HCT116 (cell line): Measurements from ENCODE around the gene SPOPL. TPM values are rescaled to one million over a fixed set of nuclear protein-coding genes. Genes with fewer than 3 reads are reported as not detected.

Experiments
- ATAC-seq: fragments of 200-7000 bp; cut with Tn5 transposase; 2 replicates; pipeline ENCODE4 v1.9.1; 2020; ENCODE audit warnings: mild to moderate bottlenecking, moderate library complexity
- BruUV-seq: library from RNA; stranded (reverse); fragments of 400-500 nt; replicated peaks from 2 replicates; lab custom pipeline; 2021; lab: Mats Ljungman, UMichigan
- CTCF ChIA-PET: fragments of 300-600 bp; sonication (Branson Sonifier 250); formaldehyde crosslinking; loops from one replicate; lab custom pipeline; 2021; ENCODE audit warnings: antibody characterized with exemption; lab: Charles Lee
- POLR2A ChIA-PET: fragments of 300-600, 350-600 bp; sonication (Branson Sonifier 250); formaldehyde crosslinking; loops from one replicate; lab custom pipeline; 2021; ENCODE audit warnings: antibody characterized with exemption; lab: Charles Lee
- RAD21 ChIA-PET, 2 experiments: fragments of 300-600 bp; sonication (Branson Sonifier 250); formaldehyde crosslinking; loops; one replicate each; lab custom pipeline; 2023; ENCODE audit warnings: low total read pairs in 2 of 2; ENCODE audit not compliant: uncharacterized antibody in 2 of 2, unreplicated experiment in 2 of 2, low non-redundant PET in 1 of 2; lab: Charles Lee
- DNase-seq: peaks from one replicate; pipeline ENCODE4 v3.0.0-alpha.2; 2010; ENCODE audit warnings: low read depth, low spot score
- H2AFZ ChIP-seq: fragments of 200-600 bp; shearing (Covaris generic), sonication (generic); 2 replicates; pipeline ENCODE4 v1.6.1; 2017; ENCODE audit warnings: low read depth, mixed run types, mixed read lengths, antibody characterized with exemption, low read length; ENCODE audit not compliant: poor library complexity, severe bottlenecking
- H3K27ac ChIP-seq: 2 replicates; pipeline ENCODE4 v1.5.1; 2012; ENCODE audit warnings: low read depth, low read length
- H3K27me3 ChIP-seq: fragments of 200-600 bp; sonication (generic); 2 replicates; pipeline ENCODE4 v1.6.1; 2016; ENCODE audit warnings: mixed run types, low read length, mixed read lengths; ENCODE audit not compliant: insufficient read depth
- H3K36me3 ChIP-seq, 2 experiments: fragments of 200-500 bp in 1 of 2; fragments of 200-600 bp in 1 of 2; sonication (Bioruptor generic) in 1 of 2; sonication (generic) in 1 of 2; 2 replicates each; pipeline versions ENCODE4 v1.5.1 to v1.6.1; 2014 to 2016; ENCODE audit warnings: low read length in 2 of 2, inconsistent platforms in 1 of 2, mixed read lengths in 1 of 2, mixed run types in 1 of 2; ENCODE audit not compliant: insufficient read depth in 2 of 2, control insufficient read depth in 1 of 2
- H3K4me1 ChIP-seq, 2 experiments: fragments of 200-600 bp in 1 of 2; sonication (generic) in 1 of 2; 2 replicates each; pipeline versions ENCODE4 v1.5.1 to v1.6.1; 2012 to 2017; ENCODE audit warnings: low read length in 2 of 2, inconsistent platforms in 1 of 2, mild to moderate bottlenecking in 1 of 2, mixed read lengths in 1 of 2, mixed run types in 1 of 2, moderate library complexity in 1 of 2; ENCODE audit not compliant: insufficient read depth in 2 of 2, control insufficient read depth in 1 of 2
- H3K4me2 ChIP-seq: fragments of 200-600 bp; sonication (generic); 2 replicates; pipeline ENCODE4 v1.6.1; 2017; ENCODE audit warnings: mixed run types, low read length, mixed read lengths
- H3K4me3 ChIP-seq, 2 experiments: fragments of 200-600 bp in 1 of 2; sonication (generic) in 1 of 2; replicated peaks in 1 of 2; 2 replicates each; pipeline ENCODE4 v1.5.1; 2011 to 2016; ENCODE audit warnings: low read length in 2 of 2, control low read depth in 1 of 2, low read depth in 1 of 2, mild to moderate bottlenecking in 1 of 2, mixed read lengths in 1 of 2, mixed run types in 1 of 2
- H3K79me2 ChIP-seq: fragments of 200-600 bp; sonication (generic); 2 replicates; pipeline ENCODE4 v1.6.1; 2017; ENCODE audit warnings: mild to moderate bottlenecking, mixed run types, low read length, moderate library complexity, mixed read lengths; ENCODE audit not compliant: insufficient read depth
- H3K9ac ChIP-seq: fragments of 200-600 bp; sonication (generic); 2 replicates; pipeline ENCODE4 v1.6.1; 2016; ENCODE audit warnings: low read length, mixed read lengths
- H3K9me2 ChIP-seq: fragments of 200-600 bp; sonication (generic), shearing (Covaris generic); 2 replicates; pipeline ENCODE4 v1.6.1; 2017; ENCODE audit warnings: mixed run types, mild to moderate bottlenecking, moderate library complexity; ENCODE audit not compliant: insufficient read depth
- H3K9me3 ChIP-seq, 2 experiments: fragments of 200-500 bp in 1 of 2; fragments of 200-600 bp in 1 of 2; sonication (Bioruptor generic) in 1 of 2; sonication (generic) in 1 of 2; 2 replicates each; pipeline ENCODE4 v1.6.1; 2014 to 2017; ENCODE audit warnings: low read length in 2 of 2, mixed read lengths in 2 of 2, inconsistent platforms in 1 of 2, low read depth in 1 of 2, mild to moderate bottlenecking in 1 of 2, mixed run types in 1 of 2, moderate library complexity in 1 of 2; ENCODE audit not compliant: control insufficient read depth in 1 of 2, insufficient read depth in 1 of 2
- H4K20me1 ChIP-seq: fragments of 200-600 bp; sonication (generic), shearing (Covaris generic); 2 replicates; pipeline ENCODE4 v1.6.1; 2017; ENCODE audit warnings: mixed run types, mild to moderate bottlenecking, moderate library complexity; ENCODE audit not compliant: insufficient read depth
- CBX3 ChIP-seq: IDR thresholded peaks from 2 replicates; pipeline ENCODE4 v1.6.1; 2012; ENCODE audit warnings: low read depth
- CEBPB ChIP-seq: IDR thresholded peaks from 2 replicates; pipeline ENCODE4 v1.6.1; 2012; ENCODE audit warnings: low read depth
- EGR1 ChIP-seq: IDR thresholded peaks from 2 replicates; pipeline ENCODE4 v1.6.1; 2012; ENCODE audit warnings: low read depth
- ELF1 ChIP-seq: IDR thresholded peaks from 2 replicates; pipeline ENCODE4 v1.6.1; 2012; ENCODE audit warnings: low read depth, borderline replicate concordance
- EZH2 ChIP-seq: fragments of 200-600 bp; sonication (generic); IDR thresholded peaks from 2 replicates; pipeline ENCODE4 v1.6.1; 2017; ENCODE audit warnings: antibody characterized with exemption, mixed run types
- EZH2phosphoT487 ChIP-seq: fragments of 200-600 bp; IDR thresholded peaks from 2 replicates; pipeline ENCODE4 v1.6.1; 2018; ENCODE audit warnings: antibody characterized with exemption, borderline replicate concordance
- FOSL1 ChIP-seq: IDR thresholded peaks from 2 replicates; pipeline ENCODE4 v1.6.1; 2012; ENCODE audit warnings: low read depth
- JUND ChIP-seq: IDR thresholded peaks from 2 replicates; pipeline ENCODE4 v1.6.1; 2012
- POLR2AphosphoS5 ChIP-seq: IDR thresholded peaks from 2 replicates; pipeline ENCODE4 v1.6.1; 2011; ENCODE audit warnings: mild to moderate bottlenecking, low read depth, low read length, moderate library complexity
- RAD21 ChIP-seq: IDR thresholded peaks from 2 replicates; pipeline ENCODE4 v1.6.1; 2012; ENCODE audit warnings: low read depth, mild to moderate bottlenecking
- SIN3A ChIP-seq: IDR thresholded peaks from 2 replicates; pipeline ENCODE4 v1.6.1; 2012; ENCODE audit warnings: low read depth
- SP1 ChIP-seq: IDR thresholded peaks from 2 replicates; pipeline ENCODE4 v1.6.1; 2012; ENCODE audit warnings: low read depth
- SRF ChIP-seq: IDR thresholded peaks from 2 replicates; pipeline ENCODE4 v1.6.1; 2012; ENCODE audit warnings: low read depth
- TCF7L2 ChIP-seq: IDR thresholded peaks from 2 replicates; pipeline ENCODE4 v1.7.0; 2011; ENCODE audit warnings: borderline replicate concordance, inconsistent platforms; ENCODE audit not compliant: insufficient read depth, insufficient read length; ENCODE audit errors: extremely low read depth
- ZFX ChIP-seq: fragments of 450-650 bp; IDR thresholded peaks from 2 replicates; pipeline ENCODE4 v1.6.1; 2017
- ZNF274 ChIP-seq: fragments of 200-500 bp; sonication (Bioruptor generic); IDR thresholded peaks from 2 replicates; pipeline ENCODE4 v1.6.1; 2014; ENCODE audit warnings: mild to moderate bottlenecking, low read depth, low read length, inconsistent platforms
- intact Hi-C: fragments of 100-400 bp; cut with micrococcal nuclease; formaldehyde crosslinking; loops from 2 replicates; pipeline ENCODE4 v1.10.0; 2022
- total RNA-seq: library from RNA; stranded (reverse); gene quantifications from one replicate; pipeline ENCODE4 v1.2.1, GENCODE V29; 2021; ENCODE audit not compliant: unreplicated experiment
- TF ChIP-seq, protein P1 (sequence below): IDR thresholded peaks from 2 replicates; pipeline ENCODE4 v1.6.1; 2012
- TF ChIP-seq, protein P2 (sequence below): IDR thresholded peaks from 2 replicates; pipeline ENCODE4 v1.6.1; 2011; ENCODE audit warnings: mild to moderate bottlenecking, low read length, moderate library complexity; ENCODE audit not compliant: insufficient replicate concordance; ENCODE audit errors: extremely low read depth

The SPOPL gene
- total RNA-seq, 1 experiment from 2014 or later = 48.3 TPM

DNA sequence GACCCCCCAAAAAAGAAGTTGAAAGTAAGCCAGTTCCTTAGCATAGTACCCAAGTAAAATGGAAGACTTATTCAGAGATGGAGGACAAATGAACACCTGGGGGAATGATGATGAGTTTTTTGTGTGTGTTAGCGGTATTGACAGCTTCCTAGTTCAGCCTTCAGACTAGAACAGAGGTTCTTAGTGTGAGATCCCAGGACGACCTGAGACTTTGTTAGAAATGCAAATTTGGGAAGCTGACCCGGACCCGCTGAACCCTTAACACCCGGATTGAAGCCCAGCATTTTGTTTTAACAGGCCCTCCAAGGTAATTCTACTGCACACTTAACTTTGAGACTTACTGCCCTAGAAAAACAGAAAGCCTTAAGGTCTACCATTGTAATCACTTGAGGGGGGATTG lies 20.3 kb downstream of the SPOPL start:
- no peaks in the 10 kb centered on the region; a peak in 1 of 4 replicates for H3K4me1 ChIP-seq
- TF ChIP-seq CEBPB (no peak), JUND (no peak), EGR1 (no peak), RAD21 (no peak), ELF1 (no peak)
- H3K4me2 ChIP-seq = no peak overlapping the region

DNA sequence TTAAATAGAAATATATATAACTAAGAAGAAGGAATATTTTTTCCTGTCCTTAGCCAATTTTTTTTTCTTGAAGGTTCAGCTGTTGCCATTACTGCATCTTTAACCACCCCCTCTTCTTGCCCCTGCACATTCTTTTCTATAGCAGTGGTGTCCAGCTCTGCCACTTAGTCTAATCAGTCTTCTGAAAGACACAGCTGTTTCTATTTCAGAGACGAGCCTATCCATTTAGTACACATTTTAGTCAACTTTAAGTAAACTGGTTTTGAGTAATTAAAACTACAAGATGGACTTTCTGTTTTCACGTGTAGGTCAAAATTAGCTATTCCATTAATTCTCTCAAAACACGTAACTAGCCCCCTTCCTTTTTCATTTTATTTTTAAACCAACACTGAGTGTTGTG lies 21.0 kb downstream of the SPOPL start:
- no TSS peak for BruUV-seq
- Histone ChIP-seq H3K27ac (no peak overlapping the region), H3K79me2 (peaks cover 76% of the 10 kb centered on the region), H2AFZ (no peak overlapping the region), H3K27me3 (no peaks in the 10 kb centered on the region), H3K9me2 (no peaks in the 10 kb centered on the region), H4K20me1 (peaks cover 13% of the 10 kb centered on the region; the same call in 1 of the 2 replicates), H3K4me1 (no peaks in the 10 kb centered on the region), H3K36me3 (no peaks in the 10 kb centered on the region), H3K4me3 (no peak overlapping the region), H3K9ac (no peak overlapping the region), H3K4me2 (no peak overlapping the region), H3K9me3 (no peaks in the 10 kb centered on the region)
- TF ChIP-seq TCF7L2 (no peak), EZH2phosphoT487 (no peak), RAD21 (no peak), ELF1 (no peak), SRF (no peak), POLR2AphosphoS5 (no peak), ZNF274 (no peak), JUND (no peak), FOSL1 (no peak), CBX3 (no peak), SIN3A (no peak), EZH2 (no peak), SP1 (no peak), ZFX (no peak), CEBPB (no peak), EGR1 (no peak)
- TF ChIP-seq, protein P1, sequence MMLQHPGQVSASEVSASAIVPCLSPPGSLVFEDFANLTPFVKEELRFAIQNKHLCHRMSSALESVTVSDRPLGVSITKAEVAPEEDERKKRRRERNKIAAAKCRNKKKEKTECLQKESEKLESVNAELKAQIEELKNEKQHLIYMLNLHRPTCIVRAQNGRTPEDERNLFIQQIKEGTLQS = no peak
- TF ChIP-seq, protein P2, sequence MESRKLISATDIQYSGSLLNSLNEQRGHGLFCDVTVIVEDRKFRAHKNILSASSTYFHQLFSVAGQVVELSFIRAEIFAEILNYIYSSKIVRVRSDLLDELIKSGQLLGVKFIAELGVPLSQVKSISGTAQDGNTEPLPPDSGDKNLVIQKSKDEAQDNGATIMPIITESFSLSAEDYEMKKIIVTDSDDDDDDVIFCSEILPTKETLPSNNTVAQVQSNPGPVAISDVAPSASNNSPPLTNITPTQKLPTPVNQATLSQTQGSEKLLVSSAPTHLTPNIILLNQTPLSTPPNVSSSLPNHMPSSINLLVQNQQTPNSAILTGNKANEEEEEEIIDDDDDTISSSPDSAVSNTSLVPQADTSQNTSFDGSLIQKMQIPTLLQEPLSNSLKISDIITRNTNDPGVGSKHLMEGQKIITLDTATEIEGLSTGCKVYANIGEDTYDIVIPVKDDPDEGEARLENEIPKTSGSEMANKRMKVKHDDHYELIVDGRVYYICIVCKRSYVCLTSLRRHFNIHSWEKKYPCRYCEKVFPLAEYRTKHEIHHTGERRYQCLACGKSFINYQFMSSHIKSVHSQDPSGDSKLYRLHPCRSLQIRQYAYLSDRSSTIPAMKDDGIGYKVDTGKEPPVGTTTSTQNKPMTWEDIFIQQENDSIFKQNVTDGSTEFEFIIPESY = no peak
- CTCF ChIA-PET = no interaction called here
- DNase-seq (no peak), ATAC-seq (no peak)
- POLR2A ChIA-PET = no interaction called here
- RAD21 ChIA-PET = no interaction called here
- intact Hi-C loops = no loop called here

More for the DNA sequence above, 20.3 kb downstream of the SPOPL start:
- ChIA-PET POLR2A (no interaction called here), CTCF (no interaction called here), RAD21 (no interaction called here)
- no peaks in the 10 kb centered on the region for H3K36me3 ChIP-seq
- H3K9ac ChIP-seq = no peak overlapping the region
- no peaks in the 10 kb centered on the region for H3K9me2 ChIP-seq
- peaks cover 76% of the 10 kb centered on the region for H3K79me2 ChIP-seq
- peaks cover 13% of the 10 kb centered on the region; the same call in 1 of the 2 replicates for H4K20me1 ChIP-seq
- no TSS peak for BruUV-seq
- no peak overlapping the region for H3K4me3 ChIP-seq
- no peaks in the 10 kb centered on the region for H3K9me3 ChIP-seq
- no peak overlapping the region for H2AFZ ChIP-seq
- DNase-seq (no peak), ATAC-seq (no peak)
- H3K27me3 ChIP-seq = no peaks in the 10 kb centered on the region
- H3K27ac ChIP-seq = no peak overlapping the region
- intact Hi-C loops = no loop called here
